Iris pigment epithelial cell (primary cell): ENCODE measurements around the gene RYR1.
"Not testable (repeated sequence)": the region's sequence is repeated elsewhere in the genome, so short reads cannot be mapped to it uniquely, and the experiment has no call there.

ENCODE experiments used
- DNase-seq: peaks from one replicate; pipeline ENCODE4 v3.0.0-alpha.2; 2011; ENCODE audit warnings: low read depth

The RYR1 gene

GRCh38 chr19:38514812-38515633, 81.5 kb downstream of the RYR1 start:
- peak; percentile 48 for DNase-seq

- no peak for DNase-seq
Observed at GRCh38 chr19:38515896-38516295, 82.4 kb downstream of the RYR1 start.

- DNase-seq, result no peak
Observed at GRCh38 chr19:38516802-38517201, 83.3 kb downstream of the RYR1 start.

GRCh38 chr19:38517321-38517720, 83.8 kb downstream of the RYR1 start:
- no peak for DNase-seq

- not testable (repeated sequence) for DNase-seq
Observed at GRCh38 chr19:38517980-38518379, 84.5 kb downstream of the RYR1 start.

- DNase-seq, result no peak
Observed at GRCh38 chr19:38519168-38519567, 85.7 kb downstream of the RYR1 start.

- DNase-seq, result no peak
Observed at GRCh38 chr19:38519988-38520387, 86.5 kb downstream of the RYR1 start.

- DNase-seq, result no peak
Observed at GRCh38 chr19:38522915-38523314, 89.4 kb downstream of the RYR1 start.

- no peak for DNase-seq
Observed at GRCh38 chr19:38523319-38523718, 89.8 kb downstream of the RYR1 start.

- no peak for DNase-seq
Observed at GRCh38 chr19:38524369-38524768, 90.9 kb downstream of the RYR1 start.

GRCh38 chr19:38524994-38525634, 91.6 kb downstream of the RYR1 start:
- DNase-seq, result no peak

GRCh38 chr19:38526430-38526829, 92.9 kb downstream of the RYR1 start:
- DNase-seq, result no peak

- no peak for DNase-seq
Observed at GRCh38 chr19:38527466-38528136, 94.1 kb downstream of the RYR1 start.

- DNase-seq, result no peak
Observed at GRCh38 chr19:38528213-38528755, 94.8 kb downstream of the RYR1 start.

- DNase-seq, result no peak
Observed at GRCh38 chr19:38528931-38529330, 95.4 kb downstream of the RYR1 start.

GRCh38 chr19:38531515-38531914, 98.0 kb downstream of the RYR1 start:
- DNase-seq, result no peak

GRCh38 chr19:38532939-38533338, 99.4 kb downstream of the RYR1 start:
- DNase-seq, result no peak

GRCh38 chr19:38534574-38534973, 101.1 kb downstream of the RYR1 start:
- no peak for DNase-seq

- DNase-seq, result no peak
Observed at GRCh38 chr19:38535212-38535611, 101.7 kb downstream of the RYR1 start.

- DNase-seq, result no peak
Observed at GRCh38 chr19:38537071-38537936, 103.8 kb downstream of the RYR1 start.

GRCh38 chr19:38538386-38538785, 104.9 kb downstream of the RYR1 start:
- no peak for DNase-seq
